K562 (cell line): ENCODE measurements around the gene STK32C. TPM values are rescaled to one million over a fixed set of nuclear protein-coding genes. Genes with fewer than 3 reads are reported as not detected.

ENCODE experiments used
- ATAC-seq: fragments of 200-7000 bp; cut with Tn5 transposase; 3 replicates; pipeline ENCODE4 v1.9.1; 2020; ENCODE audit warnings: moderate library complexity
- BruUV-seq: library from RNA; stranded (reverse); fragments of 400-500 nt; replicated peaks from 2 replicates; lab custom pipeline; 2021; lab: Mats Ljungman, UMichigan
- CTCF ChIA-PET: fragments of 300-600 bp; formaldehyde crosslinking; extraction: SDS; loops from one replicate; lab custom pipeline; 2021; ENCODE audit warnings: low intra/inter-chr PET ratio; lab: Yijun Ruan, JAX
- POLR2A ChIA-PET: fragments of 300-600, 350-650 bp; sonication (Branson Sonifier 250); formaldehyde crosslinking; extraction: SDS; loops from one replicate; lab custom pipeline; 2021; ENCODE audit warnings: antibody characterized with exemption, inconsistent platforms; lab: Yijun Ruan, JAX
- DNase-seq, 4 experiments: peaks; one replicate each; pipeline versions ENCODE4 v3.0.0 to v3.0.0-alpha.2; 2011 to 2018; ENCODE audit warnings: low spot score in 3 of 4, mixed read lengths in 3 of 4; ENCODE audit errors: extremely low read depth in 1 of 4
- FAIRE-seq: peaks from 2 replicates; lab custom pipeline; 2011; peaks lifted over from hg19 to GRCh38; lab: Jason Lieb, UNC
- H2AFZ ChIP-seq: 2 replicates; pipeline ENCODE4 v1.6.0; 2011; ENCODE audit warnings: low read depth, low read length, control low read depth, inconsistent platforms
- H3K27ac ChIP-seq: fragments of 200-600 bp; 3 replicates; pipeline ENCODE4 v1.8.0; 2011; ENCODE audit warnings: low read depth, mild to moderate bottlenecking, control low read depth, inconsistent platforms, low read length, moderate library complexity, mixed read lengths; ENCODE audit errors: extremely low read depth
- H3K27me3 ChIP-seq, 2 experiments: fragments of 300-600 bp in 1 of 2; 2 replicates in 1 of 2; 3 replicates in 1 of 2; pipeline versions ENCODE4 v1.6.0 to v1.8.0; 2011; ENCODE audit warnings: inconsistent platforms in 2 of 2, low read length in 2 of 2, mild to moderate bottlenecking in 1 of 2, mixed read lengths in 1 of 2, moderate library complexity in 1 of 2; ENCODE audit not compliant: control insufficient read depth in 2 of 2, insufficient read depth in 2 of 2
- H3K36me3 ChIP-seq: fragments of 300-600 bp; 3 replicates; pipeline ENCODE4 v1.8.0; 2011; ENCODE audit warnings: mild to moderate bottlenecking, low read length, inconsistent platforms; ENCODE audit not compliant: control insufficient read depth, insufficient read depth
- H3K4me1 ChIP-seq, 2 experiments: fragments of 200-600 bp in 1 of 2; replicated peaks in 1 of 2; 2 replicates in 1 of 2; 3 replicates in 1 of 2; pipeline versions ENCODE4 v1.5.1 to v1.8.0; 2011; ENCODE audit warnings: inconsistent platforms in 2 of 2, low read length in 2 of 2, mild to moderate bottlenecking in 1 of 2, mixed read lengths in 1 of 2, moderate library complexity in 1 of 2; ENCODE audit not compliant: control insufficient read depth in 2 of 2, insufficient read depth in 2 of 2
- H3K4me2 ChIP-seq: 2 replicates; pipeline ENCODE4 v1.6.1; 2011; ENCODE audit warnings: low read length, control low read depth, inconsistent platforms, mixed read lengths; ENCODE audit not compliant: insufficient read depth
- H3K4me3 ChIP-seq: fragments of 200-600 bp; sonication (generic), shearing (Covaris generic); 2 replicates; pipeline ENCODE4 v1.5.1; 2016; ENCODE audit warnings: control low read depth, inconsistent platforms
- H3K79me2 ChIP-seq: fragments of 200-600 bp; 3 replicates; pipeline ENCODE4 v1.8.0; 2011; ENCODE audit warnings: low read length, inconsistent platforms; ENCODE audit not compliant: control insufficient read depth, insufficient read depth
- H3K9ac ChIP-seq, 2 experiments: 2 replicates each; pipeline versions ENCODE4 v1.6.0 to v1.6.1; 2011; ENCODE audit warnings: low read depth in 2 of 2, low read length in 2 of 2, control low read depth in 1 of 2, inconsistent platforms in 1 of 2, mild to moderate bottlenecking in 1 of 2, mixed read lengths in 1 of 2; ENCODE audit not compliant: insufficient read depth in 1 of 2
- H3K9me1 ChIP-seq: one replicate; pipeline ENCODE4 v1.6.0; 2011; ENCODE audit warnings: inconsistent platforms, mild to moderate bottlenecking, low read length, moderate library complexity; ENCODE audit not compliant: control insufficient read depth, insufficient read depth
- H3K9me3 ChIP-seq: replicated peaks from 2 replicates; pipeline ENCODE4 v1.5.1; 2011; ENCODE audit warnings: low read depth, low read length, inconsistent platforms; ENCODE audit not compliant: control insufficient read depth, insufficient read depth
- H4K20me1 ChIP-seq: replicated peaks from 2 replicates; pipeline ENCODE4 v1.6.1; 2011; ENCODE audit warnings: low read length, inconsistent platforms, mixed read lengths; ENCODE audit not compliant: control insufficient read depth, insufficient read depth
- CBX1 ChIP-seq: sonication (generic); IDR thresholded peaks from 2 replicates; pipeline ENCODE4 v1.6.1; 2016; ENCODE audit warnings: antibody characterized with exemption, low read depth, mild to moderate bottlenecking
- E2F3 ChIP-seq: fragments of 250-450 bp; sonication (Bioruptor Pico); IDR thresholded peaks from 2 replicates; pipeline ENCODE4 v1.4.0; 2020; ENCODE audit warnings: mild to moderate bottlenecking
- FIP1L1 ChIP-seq: fragments of 200-400 bp; formaldehyde crosslinking; IDR thresholded peaks from 2 replicates; pipeline ENCODE4 v1.6.1; 2018; ENCODE audit warnings: mild to moderate bottlenecking, low read depth, low read length; ENCODE audit not compliant: poor library complexity, severe bottlenecking
- FOXP1 ChIP-seq: sonication (generic); formaldehyde crosslinking; IDR thresholded peaks from 2 replicates; pipeline ENCODE4 v1.8.0; 2022; ENCODE audit warnings: mild to moderate bottlenecking, missing genetic modification reagents
- MYBL2 ChIP-seq, 2 experiments: fragments of 450-650 bp in 1 of 2; sonication (generic) in 1 of 2; formaldehyde crosslinking in 1 of 2; IDR thresholded peaks; 2 replicates each; pipeline versions ENCODE4 v1.6.1 to v1.8.1; 2017 to 2022; ENCODE audit warnings: borderline replicate concordance in 1 of 2, inconsistent platforms in 1 of 2, low read depth in 1 of 2, mild to moderate bottlenecking in 1 of 2, missing genetic modification reagents in 1 of 2, moderate library complexity in 1 of 2
- RBM34 ChIP-seq: fragments of 200-400 bp; formaldehyde crosslinking; IDR thresholded peaks from 2 replicates; pipeline ENCODE4 v1.6.1; 2018; ENCODE audit warnings: low read length, borderline replicate concordance; ENCODE audit not compliant: insufficient read depth
- STAT5B ChIP-seq: fragments of 250-450 bp; sonication (Bioruptor Pico); IDR thresholded peaks from 2 replicates; pipeline ENCODE4 v1.8.0; 2021; ENCODE audit warnings: mild to moderate bottlenecking, inconsistent platforms
- WHSC1 ChIP-seq: IDR thresholded peaks from one replicate; pipeline ENCODE4 v1.6.1; 2012; ENCODE audit warnings: low read length, control low read depth, inconsistent platforms
- ZEB2 ChIP-seq: fragments of 450-650 bp; IDR thresholded peaks from 2 replicates; pipeline ENCODE4 v1.6.1; 2016
- ZNF133 ChIP-seq: fragments of 250-450 bp; sonication (Bioruptor Pico); IDR thresholded peaks from 2 replicates; pipeline ENCODE4 v1.4.0; 2020; ENCODE audit warnings: mild to moderate bottlenecking
- ZNF41 ChIP-seq: fragments of 250-450 bp; sonication (Bioruptor Pico); conservative IDR thresholded peaks from 2 replicates; pipeline ENCODE4 v1.4.0; 2020; ENCODE audit warnings: mild to moderate bottlenecking
- ZNF511 ChIP-seq: sonication (generic); formaldehyde crosslinking; IDR thresholded peaks from 2 replicates; pipeline ENCODE4 v1.8.0; 2022; ENCODE audit warnings: mild to moderate bottlenecking, missing genetic modification reagents
- ZNF830 ChIP-seq: fragments of 250-450 bp; sonication (Bioruptor Pico); IDR thresholded peaks from 2 replicates; pipeline ENCODE4 v1.5.0; 2021; ENCODE audit warnings: mild to moderate bottlenecking
- WGBS: fragments of 100-300 bp; shearing (Covaris generic); methylation state at CpG from one replicate; pipeline ENCODE4 v1.1.6; 2016; ENCODE audit warnings: low coverage, mixed read lengths; ENCODE audit not compliant: insufficient coverage; ENCODE audit errors: missing lambda C conversion rate; 5-methylcytosine and 5-hydroxymethylcytosine counted together
- in situ Hi-C: fragments of 300-500 bp; cut with MboI; formaldehyde crosslinking; loops from 4 replicates; pipeline ENCODE4 v1.15.0; 2018; ENCODE audit warnings: inconsistent platforms, mixed read lengths
- intact Hi-C: fragments of 100-400 bp; cut with micrococcal nuclease; formaldehyde crosslinking; loops from 2 replicates; pipeline ENCODE4 v1.14.2; 2022
- polyA plus RNA-seq, 8 experiments: library from polyadenylated mRNA; depleted of rRNA in 4 of 8; stranded (reverse) in 5 of 8; unstranded in 3 of 8; fragments of >200 nt; fragmentation: Nextera tagmentation in 2 of 8; fragmentation: Illumina TruSeq in 1 of 8; extraction: Ambion mirVana in 2 of 8; extraction: Trizol in 1 of 8; gene quantifications; 2 replicates each; pipeline versions ENCODE4 v1.2.1 to v1.2.3, GENCODE V29; 2011 to 2014; ENCODE audit warnings: inconsistent platforms in 1 of 8, missing spikeins in 1 of 8
- total RNA-seq, 7 experiments: library from RNA; depleted of rRNA in 6 of 7; stranded (reverse); fragments of >200 nt in 6 of 7; fragmentation: Illumina TruSeq in 2 of 7; extraction: Trizol in 2 of 7; gene quantifications; 2 replicates each; pipeline versions ENCODE4 v1.2.1 to v1.2.3, GENCODE V29; 2011 to 2021; ENCODE audit warnings: low replicate concordance in 1 of 7
- TF ChIP-seq, protein P1 (sequence below): sonication (generic); formaldehyde crosslinking; IDR thresholded peaks from 2 replicates; pipeline ENCODE4 v1.8.1; 2023; ENCODE audit warnings: mild to moderate bottlenecking, missing genetic modification reagents
- TF ChIP-seq, protein P2 (sequence below): fragments of 250-450 bp; sonication (Bioruptor Pico); IDR thresholded peaks from 2 replicates; pipeline ENCODE4 v1.5.0; 2021

Gene STK32C
- total and polyA plus RNA-seq, 9 of the 15 experiments (the other 6 are each of a cell fraction or from before 2014, with no cell fraction given): 1.5 to 20.9 (median 6.5) TPM

GRCh38 chr10:132206806-132207535, 100.8 kb downstream of the STK32C start (continued):
- TF ChIP-seq ZNF511 (CRISPR knock-in tag) (no peak), ZEB2 (no peak), FOXP1 (CRISPR knock-in tag) (no peak), WHSC1 (no peak), RBM34 (no peak), ZNF41 (no peak)
- TF ChIP-seq, protein P1, sequence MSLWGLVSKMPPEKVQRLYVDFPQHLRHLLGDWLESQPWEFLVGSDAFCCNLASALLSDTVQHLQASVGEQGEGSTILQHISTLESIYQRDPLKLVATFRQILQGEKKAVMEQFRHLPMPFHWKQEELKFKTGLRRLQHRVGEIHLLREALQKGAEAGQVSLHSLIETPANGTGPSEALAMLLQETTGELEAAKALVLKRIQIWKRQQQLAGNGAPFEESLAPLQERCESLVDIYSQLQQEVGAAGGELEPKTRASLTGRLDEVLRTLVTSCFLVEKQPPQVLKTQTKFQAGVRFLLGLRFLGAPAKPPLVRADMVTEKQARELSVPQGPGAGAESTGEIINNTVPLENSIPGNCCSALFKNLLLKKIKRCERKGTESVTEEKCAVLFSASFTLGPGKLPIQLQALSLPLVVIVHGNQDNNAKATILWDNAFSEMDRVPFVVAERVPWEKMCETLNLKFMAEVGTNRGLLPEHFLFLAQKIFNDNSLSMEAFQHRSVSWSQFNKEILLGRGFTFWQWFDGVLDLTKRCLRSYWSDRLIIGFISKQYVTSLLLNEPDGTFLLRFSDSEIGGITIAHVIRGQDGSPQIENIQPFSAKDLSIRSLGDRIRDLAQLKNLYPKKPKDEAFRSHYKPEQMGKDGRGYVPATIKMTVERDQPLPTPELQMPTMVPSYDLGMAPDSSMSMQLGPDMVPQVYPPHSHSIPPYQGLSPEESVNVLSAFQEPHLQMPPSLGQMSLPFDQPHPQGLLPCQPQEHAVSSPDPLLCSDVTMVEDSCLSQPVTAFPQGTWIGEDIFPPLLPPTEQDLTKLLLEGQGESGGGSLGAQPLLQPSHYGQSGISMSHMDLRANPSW (CRISPR knock-in tag): no peak

DNA sequence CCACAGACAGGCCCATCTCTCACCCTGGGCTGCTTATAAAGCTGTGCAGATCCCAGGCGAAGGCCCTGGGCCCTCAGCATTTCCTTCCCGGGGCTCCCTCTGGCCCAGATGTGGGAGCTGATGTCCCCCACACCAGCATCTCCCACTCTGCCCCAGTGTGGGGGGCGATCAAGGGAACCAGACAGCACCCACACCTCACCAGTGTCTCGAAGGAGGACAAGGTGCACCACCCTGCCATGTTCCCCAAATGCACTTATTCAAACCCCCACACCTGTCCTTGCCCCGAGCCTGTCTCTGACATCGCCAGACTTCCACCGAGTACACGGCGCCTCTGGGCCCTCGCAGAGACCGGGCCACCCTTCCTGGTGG, 101.4 kb downstream of the STK32C start:
- POLR2A ChIA-PET: interaction anchor here (0.6 kb wide), 1 partner anchor 126 kb away, joined by 3 read pairs; the partner anchor contains the start of gene LRRC27
- intact Hi-C loops: no loop called here
- no peaks in the 10 kb centered on the region for H3K36me3 ChIP-seq
- H3K9ac ChIP-seq: no peak overlapping the region
- no peak overlapping the region for H3K4me3 ChIP-seq
- H3K4me1 ChIP-seq: peaks cover 0 to 8% of the 10 kb centered on the region in 2 experiments; a peak in 2 of 5 replicates
- WGBS: 17% methylated on average over 6 of the region's 11 CpGs
- H3K27me3 ChIP-seq: peaks cover 0 to 55% of the 10 kb centered on the region in 2 experiments; a peak in 2 of 5 replicates
- in situ Hi-C loops: no loop called here
- H3K79me2 ChIP-seq: no peaks in the 10 kb centered on the region
- no peak overlapping the region for H2AFZ ChIP-seq
- no peak overlapping the region for H3K27ac ChIP-seq
- no peaks in the 10 kb centered on the region for H3K9me1 ChIP-seq
- H3K9me3 ChIP-seq: no peaks in the 10 kb centered on the region
- DNase-seq: no peak
- TF ChIP-seq STAT5B (CRISPR knock-in tag) (no peak), CBX1 (no peak), MYBL2 (IDR thresholded peaks at IDR 0.05; ENCODE audit: low read depth) (no peak), MYBL2 (CRISPR knock-in tag; IDR thresholded peaks at IDR 0.05; ENCODE audit: borderline replicate concordance) (no peak), FIP1L1 (no peak), ZNF830 (no peak), E2F3 (CRISPR knock-in tag) (no peak), ZNF133 (CRISPR knock-in tag) (no peak)
- TF ChIP-seq, protein P2, sequence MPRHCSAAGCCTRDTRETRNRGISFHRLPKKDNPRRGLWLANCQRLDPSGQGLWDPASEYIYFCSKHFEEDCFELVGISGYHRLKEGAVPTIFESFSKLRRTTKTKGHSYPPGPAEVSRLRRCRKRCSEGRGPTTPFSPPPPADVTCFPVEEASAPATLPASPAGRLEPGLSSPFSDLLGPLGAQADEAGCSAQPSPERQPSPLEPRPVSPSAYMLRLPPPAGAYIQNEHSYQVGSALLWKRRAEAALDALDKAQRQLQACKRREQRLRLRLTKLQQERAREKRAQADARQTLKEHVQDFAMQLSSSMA (CRISPR knock-in tag): no peak
- no peak for ATAC-seq
- no peak for FAIRE-seq
- H4K20me1 ChIP-seq: no peaks in the 10 kb centered on the region
- no TSS peak for BruUV-seq
- CTCF ChIA-PET: no interaction called here
- no peak overlapping the region for H3K4me2 ChIP-seq
